IPS DF 19.7 (cell line): ENCODE measurements around the gene DISP1.

Source experiments
- DNase-seq: peaks from one replicate; pipeline ENCODE4 v3.0.0-alpha.2; 2013; ENCODE audit warnings: low read depth, low spot score

DISP1 gene

GRCh38 chr1:222861062-222861461 is 46.2 kb downstream of the DISP1 start:
- DNase-seq, result no peak
